ENCODE data around the gene LTO1.
"Not testable (repeated sequence)": the region's sequence is repeated elsewhere in the genome, so short reads cannot be mapped to it uniquely, and the experiment has no call there.

LTO1 gene

GRCh38 chr11:69630017-69630416 lies 45.1 kb downstream of the LTO1 start:
- no peak for DNase-seq

GRCh38 chr11:69627551-69627950 lies 47.6 kb downstream of the LTO1 start:
- no peak for DNase-seq

GRCh38 chr11:69625476-69625875 lies 49.7 kb downstream of the LTO1 start:
- no peak for DNase-seq

GRCh38 chr11:69624293-69624692 lies 50.9 kb downstream of the LTO1 start:
- no peak for DNase-seq

GRCh38 chr11:69622097-69622681 lies 53.0 kb downstream of the LTO1 start:
- not testable (repeated sequence) for DNase-seq

- DNase-seq, result no peak
Observed at GRCh38 chr11:69620683-69621290, 54.4 kb downstream of the LTO1 start.

- DNase-seq, result no peak
Observed at GRCh38 chr11:69618237-69618636, 56.9 kb downstream of the LTO1 start.

- DNase-seq, result no peak
Observed at GRCh38 chr11:69617682-69618081, 57.5 kb downstream of the LTO1 start.

- DNase-seq, result no peak
Observed at GRCh38 chr11:69617220-69617619, 57.9 kb downstream of the LTO1 start.

Measured in NCI-H748 treated with DMSO at 0.1 percent for 48 hours (cell line).